Neural cell (in vitro differentiated cells): ENCODE data around the gene NT5M. TPM values are rescaled to one million over a fixed set of nuclear protein-coding genes. Genes with fewer than 3 reads are reported as not detected.
A peak's percentile ranks its signal among the peaks of the same experiment; 100 is the strongest.

ENCODE experiments used
- H2AFZ ChIP-seq: fragments of 200-600, 300-800 bp; sonication (generic), shearing (Covaris generic); 2 replicates; pipeline ENCODE4 v1.6.0; 2014; ENCODE audit warnings: low read depth, mild to moderate bottlenecking, antibody characterized with exemption, low read length, moderate library complexity
- H3F3A ChIP-seq: fragments of 200-600 bp; shearing (Covaris generic); 2 replicates; pipeline ENCODE4 v1.6.1; 2016; ENCODE audit warnings: mild to moderate bottlenecking, moderate library complexity, mixed read lengths, antibody characterized with exemption, low read length; ENCODE audit not compliant: insufficient read depth, poor library complexity, severe bottlenecking
- H3K27ac ChIP-seq: fragments of 200-600, 300-800 bp; sonication (generic), shearing (Covaris generic); 2 replicates; pipeline ENCODE4 v1.5.1; 2014; ENCODE audit warnings: mild to moderate bottlenecking, low read length, moderate library complexity
- H3K27me3 ChIP-seq: fragments of 300-800, 200-600 bp; sonication (generic), shearing (Covaris generic); 2 replicates; pipeline ENCODE4 v1.6.0; 2014; ENCODE audit warnings: mild to moderate bottlenecking, low read depth, low read length, moderate library complexity; ENCODE audit not compliant: insufficient read depth
- H3K36me3 ChIP-seq: fragments of 300-800, 200-600 bp; sonication (generic), shearing (Covaris generic); 2 replicates; pipeline ENCODE4 v1.5.1; 2014; ENCODE audit warnings: mild to moderate bottlenecking, antibody characterized with exemption, low read length, moderate library complexity; ENCODE audit not compliant: insufficient read depth
- H3K4me2 ChIP-seq: fragments of 300-800, 200-600 bp; sonication (generic), shearing (Covaris generic); 2 replicates; pipeline ENCODE4 v1.6.0; 2014; ENCODE audit warnings: mild to moderate bottlenecking, low read length
- H3K4me3 ChIP-seq: fragments of 300-800, 200-600 bp; sonication (generic), shearing (Covaris generic); 2 replicates; pipeline ENCODE4 v1.5.1; 2014; ENCODE audit warnings: mild to moderate bottlenecking, low read length, moderate library complexity
- H3K79me2 ChIP-seq: fragments of 200-600 bp; shearing (Covaris generic); replicated peaks from 2 replicates; pipeline ENCODE4 v1.6.0; 2014; ENCODE audit warnings: mild to moderate bottlenecking, low read length, moderate library complexity; ENCODE audit not compliant: insufficient read depth
- H3K9ac ChIP-seq: fragments of 300-800, 200-600 bp; sonication (generic), shearing (Covaris generic); 2 replicates; pipeline ENCODE4 v1.6.1; 2016; ENCODE audit warnings: mild to moderate bottlenecking, low read length, mixed read lengths
- H3K9me2 ChIP-seq: fragments of 200-600 bp; shearing (Covaris generic); 2 replicates; pipeline ENCODE4 v1.6.1; 2016; ENCODE audit warnings: mild to moderate bottlenecking, low read length, mixed read lengths; ENCODE audit not compliant: insufficient read depth
- H3K9me3 ChIP-seq: fragments of 200-600, 300-800 bp; sonication (generic), shearing (Covaris generic); 2 replicates; pipeline ENCODE4 v1.6.1; 2016; ENCODE audit warnings: mild to moderate bottlenecking, mixed run types, low read length, moderate library complexity, mixed read lengths
- H4K20me1 ChIP-seq: fragments of 200-600 bp; shearing (Covaris generic); 2 replicates; pipeline ENCODE4 v1.6.1; 2016; ENCODE audit warnings: mild to moderate bottlenecking, mixed run types; ENCODE audit not compliant: insufficient read depth
- CTCF ChIP-seq: fragments of 450-650 bp; IDR thresholded peaks from 2 replicates; pipeline ENCODE4 v1.5.1; 2014; ENCODE audit warnings: antibody characterized with exemption, mild to moderate bottlenecking, moderate library complexity; ENCODE audit not compliant: poor library complexity, severe bottlenecking
- EP300 ChIP-seq: fragments of 450-650 bp; conservative IDR thresholded peaks from 2 replicates; pipeline ENCODE4 v1.6.1; 2014; ENCODE audit warnings: antibody characterized with exemption, mild to moderate bottlenecking, moderate library complexity; ENCODE audit not compliant: poor library complexity, severe bottlenecking
- EZH2 ChIP-seq: fragments of 200-600, 300-800 bp; shearing (Covaris generic), sonication (generic); IDR thresholded peaks from 2 replicates; pipeline ENCODE4 v1.6.1; 2014; ENCODE audit warnings: antibody characterized with exemption, low read length, borderline replicate concordance, mild to moderate bottlenecking; ENCODE audit not compliant: insufficient read depth, poor library complexity, severe bottlenecking
- MXI1 ChIP-seq: fragments of 450-650 bp; conservative IDR thresholded peaks from 2 replicates; pipeline ENCODE4 v1.6.1; 2014; ENCODE audit warnings: antibody characterized with exemption, mild to moderate bottlenecking; ENCODE audit not compliant: poor library complexity, severe bottlenecking
- POLR2AphosphoS5 ChIP-seq: IDR thresholded peaks from 2 replicates; pipeline ENCODE4 v1.6.1; 2012
- RAD21 ChIP-seq: fragments of 450-650 bp; conservative IDR thresholded peaks from 2 replicates; pipeline ENCODE4 v1.6.1; 2014; ENCODE audit warnings: antibody characterized with exemption, mild to moderate bottlenecking, moderate library complexity
- SMC3 ChIP-seq: fragments of 450-650 bp; conservative IDR thresholded peaks from 2 replicates; pipeline ENCODE4 v1.6.1; 2014; ENCODE audit warnings: antibody characterized with exemption, mild to moderate bottlenecking, moderate library complexity; ENCODE audit not compliant: poor library complexity
- TAF1 ChIP-seq: IDR thresholded peaks from 2 replicates; pipeline ENCODE4 v1.6.1; 2012; ENCODE audit warnings: low read depth
- polyA plus RNA-seq: library from polyadenylated mRNA; depleted of rRNA; stranded (reverse); fragments of >200 nt; gene quantifications from 2 replicates; pipeline ENCODE4 v1.2.3, GENCODE V29; 2014
- TF ChIP-seq, protein P1 (sequence below): IDR thresholded peaks from 2 replicates; pipeline ENCODE4 v1.6.1; 2012; ENCODE audit warnings: borderline replicate concordance

NT5M gene
- polyA plus RNA-seq, 1 donor from 2014 or later: 11.1 TPM

GRCh38 chr17:17385491-17385890, 82.3 kb downstream of the NT5M start:
- Histone ChIP-seq H3K79me2 (no peaks in the 10 kb centered on the region), H3K27ac (peak overlapping the region; percentile 54), H3F3A (no peaks in the 10 kb centered on the region), H3K9me2 (no peaks in the 10 kb centered on the region), H3K9ac (peak overlapping the region; percentile 10), H3K9me3 (no peaks in the 10 kb centered on the region), H3K4me2 (no peak overlapping the region), H3K4me3 (no peak overlapping the region), H3K27me3 (no peaks in the 10 kb centered on the region), H2AFZ (no peak overlapping the region), H4K20me1 (no peaks in the 10 kb centered on the region), H3K36me3 (no peaks in the 10 kb centered on the region)
- TF ChIP-seq POLR2AphosphoS5 (peak; percentile 16), EP300 (no peak)

DNA sequence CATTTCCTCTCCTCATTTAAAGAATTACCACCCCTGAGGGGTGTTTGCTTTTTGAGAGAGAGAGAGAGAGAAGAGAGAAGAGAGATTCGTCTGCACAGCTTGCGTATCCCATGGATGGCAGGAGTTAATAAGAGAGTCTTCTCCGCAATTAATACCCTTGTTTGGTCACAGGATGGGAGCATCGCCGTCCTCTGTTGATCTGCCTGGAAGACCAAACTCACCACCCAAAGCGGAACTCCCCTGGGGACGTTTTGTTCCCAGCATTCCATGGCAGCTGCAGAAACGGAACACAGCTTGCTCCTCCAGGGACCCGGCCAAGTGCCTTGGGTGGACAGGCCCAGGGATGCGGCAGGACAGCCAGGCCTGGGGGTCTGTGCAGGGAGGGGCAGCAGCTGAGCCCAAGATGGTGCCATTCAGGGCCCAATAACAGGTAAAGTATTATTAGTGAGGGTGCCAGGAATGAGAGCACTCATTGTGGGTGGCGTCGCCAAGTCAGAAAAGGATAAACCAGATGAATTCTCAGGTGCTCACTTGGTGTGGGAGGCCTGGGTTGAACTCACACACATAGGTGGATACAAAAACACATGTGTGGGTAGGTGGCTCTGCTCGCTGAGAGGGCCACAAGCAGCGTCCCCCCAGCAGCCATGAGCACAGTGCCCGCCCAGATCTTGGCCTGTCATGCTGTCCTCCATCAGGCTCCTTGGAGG, 83.1 kb downstream of the NT5M start:
- Histone ChIP-seq H3K4me3 (peak overlapping the region; percentile 11), H2AFZ (no peak overlapping the region), H3K9ac (no peak overlapping the region), H4K20me1 (no peaks in the 10 kb centered on the region), H3K9me2 (no peaks in the 10 kb centered on the region), H3K4me2 (no peak overlapping the region), H3K9me3 (no peaks in the 10 kb centered on the region), H3K36me3 (no peaks in the 10 kb centered on the region), H3K79me2 (no peaks in the 10 kb centered on the region), H3F3A (no peaks in the 10 kb centered on the region), H3K27ac (peak overlapping the region; percentile 54), H3K27me3 (no peaks in the 10 kb centered on the region)
- TF ChIP-seq RAD21 (no peak), POLR2AphosphoS5 (no peak), MXI1 (no peak), TAF1 (no peak), EP300 (no peak)
- TF ChIP-seq, protein P1, sequence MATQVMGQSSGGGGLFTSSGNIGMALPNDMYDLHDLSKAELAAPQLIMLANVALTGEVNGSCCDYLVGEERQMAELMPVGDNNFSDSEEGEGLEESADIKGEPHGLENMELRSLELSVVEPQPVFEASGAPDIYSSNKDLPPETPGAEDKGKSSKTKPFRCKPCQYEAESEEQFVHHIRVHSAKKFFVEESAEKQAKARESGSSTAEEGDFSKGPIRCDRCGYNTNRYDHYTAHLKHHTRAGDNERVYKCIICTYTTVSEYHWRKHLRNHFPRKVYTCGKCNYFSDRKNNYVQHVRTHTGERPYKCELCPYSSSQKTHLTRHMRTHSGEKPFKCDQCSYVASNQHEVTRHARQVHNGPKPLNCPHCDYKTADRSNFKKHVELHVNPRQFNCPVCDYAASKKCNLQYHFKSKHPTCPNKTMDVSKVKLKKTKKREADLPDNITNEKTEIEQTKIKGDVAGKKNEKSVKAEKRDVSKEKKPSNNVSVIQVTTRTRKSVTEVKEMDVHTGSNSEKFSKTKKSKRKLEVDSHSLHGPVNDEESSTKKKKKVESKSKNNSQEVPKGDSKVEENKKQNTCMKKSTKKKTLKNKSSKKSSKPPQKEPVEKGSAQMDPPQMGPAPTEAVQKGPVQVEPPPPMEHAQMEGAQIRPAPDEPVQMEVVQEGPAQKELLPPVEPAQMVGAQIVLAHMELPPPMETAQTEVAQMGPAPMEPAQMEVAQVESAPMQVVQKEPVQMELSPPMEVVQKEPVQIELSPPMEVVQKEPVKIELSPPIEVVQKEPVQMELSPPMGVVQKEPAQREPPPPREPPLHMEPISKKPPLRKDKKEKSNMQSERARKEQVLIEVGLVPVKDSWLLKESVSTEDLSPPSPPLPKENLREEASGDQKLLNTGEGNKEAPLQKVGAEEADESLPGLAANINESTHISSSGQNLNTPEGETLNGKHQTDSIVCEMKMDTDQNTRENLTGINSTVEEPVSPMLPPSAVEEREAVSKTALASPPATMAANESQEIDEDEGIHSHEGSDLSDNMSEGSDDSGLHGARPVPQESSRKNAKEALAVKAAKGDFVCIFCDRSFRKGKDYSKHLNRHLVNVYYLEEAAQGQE: no peak

- Histone ChIP-seq H3K27me3 (no peaks in the 10 kb centered on the region), H3K36me3 (no peaks in the 10 kb centered on the region), H3K27ac (peak overlapping the region; percentile 40), H4K20me1 (no peaks in the 10 kb centered on the region), H3F3A (no peaks in the 10 kb centered on the region), H3K79me2 (no peaks in the 10 kb centered on the region), H2AFZ (no peak overlapping the region), H3K4me2 (no peak overlapping the region), H3K9me2 (no peaks in the 10 kb centered on the region), H3K9ac (peak overlapping the region; percentile 28), H3K9me3 (no peaks in the 10 kb centered on the region), H3K4me3 (no peak overlapping the region)
- no peak for TF ChIP-seq CTCF
- TF ChIP-seq SMC3: no peak
- no peak for TF ChIP-seq EZH2
- TF ChIP-seq RAD21: no peak
- TF ChIP-seq MXI1: no peak
- no peak for TF ChIP-seq TAF1
- TF ChIP-seq POLR2AphosphoS5: no peak
- TF ChIP-seq, protein P1: no peak
- TF ChIP-seq EP300: no peak
These were observed 83.9 kb downstream of the NT5M start for GRCh38 chr17:17387017-17387497.
